GM12875 (cell line): Measurements from ENCODE around the gene ERN1.
"Not testable (repeated sequence)": the region's sequence is repeated elsewhere in the genome, so short reads cannot be mapped to it uniquely, and the experiment has no call there.

Experiments used
- H3K4me3 ChIP-seq: one replicate; pipeline ENCODE4 v1.5.1; 2011; ENCODE audit warnings: low read depth, low read length, control low read depth
- CTCF ChIP-seq: IDR thresholded peaks from 2 replicates; pipeline ENCODE4 v1.5.1; 2011; ENCODE audit warnings: low read depth, mild to moderate bottlenecking, control low read depth, inconsistent platforms, low read length, moderate library complexity, borderline replicate concordance; ENCODE audit not compliant: insufficient read depth

The ERN1 gene

DNA sequence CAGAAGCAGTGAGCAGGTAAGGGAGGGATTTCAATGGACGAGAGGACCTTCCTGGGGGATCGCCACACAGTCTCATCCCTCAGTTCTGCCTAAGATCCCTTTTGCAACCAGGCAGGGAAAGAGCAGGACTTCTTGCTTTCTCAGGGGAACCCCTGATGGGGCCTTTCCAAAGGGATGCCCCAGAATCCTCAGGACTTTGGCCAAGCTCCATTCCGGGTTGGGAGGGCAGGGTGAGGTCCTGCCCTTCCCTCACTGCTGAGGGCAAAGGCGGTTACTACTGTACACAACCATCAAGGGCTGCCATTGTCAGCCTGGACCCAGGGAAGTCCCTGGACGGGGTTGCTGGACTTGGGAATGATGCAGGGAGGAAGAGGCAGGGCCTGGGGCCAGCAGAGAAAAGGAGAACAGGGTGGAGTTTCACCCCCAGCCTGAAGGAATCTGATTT, 122.1 kb downstream of the ERN1 start:
- TF ChIP-seq CTCF, result no peak
- H3K4me3 ChIP-seq, result no peak overlapping the region

GRCh38 chr17:64007089-64007837, 122.7 kb downstream of the ERN1 start:
- H3K4me3 ChIP-seq, result not testable (repeated sequence)

DNA sequence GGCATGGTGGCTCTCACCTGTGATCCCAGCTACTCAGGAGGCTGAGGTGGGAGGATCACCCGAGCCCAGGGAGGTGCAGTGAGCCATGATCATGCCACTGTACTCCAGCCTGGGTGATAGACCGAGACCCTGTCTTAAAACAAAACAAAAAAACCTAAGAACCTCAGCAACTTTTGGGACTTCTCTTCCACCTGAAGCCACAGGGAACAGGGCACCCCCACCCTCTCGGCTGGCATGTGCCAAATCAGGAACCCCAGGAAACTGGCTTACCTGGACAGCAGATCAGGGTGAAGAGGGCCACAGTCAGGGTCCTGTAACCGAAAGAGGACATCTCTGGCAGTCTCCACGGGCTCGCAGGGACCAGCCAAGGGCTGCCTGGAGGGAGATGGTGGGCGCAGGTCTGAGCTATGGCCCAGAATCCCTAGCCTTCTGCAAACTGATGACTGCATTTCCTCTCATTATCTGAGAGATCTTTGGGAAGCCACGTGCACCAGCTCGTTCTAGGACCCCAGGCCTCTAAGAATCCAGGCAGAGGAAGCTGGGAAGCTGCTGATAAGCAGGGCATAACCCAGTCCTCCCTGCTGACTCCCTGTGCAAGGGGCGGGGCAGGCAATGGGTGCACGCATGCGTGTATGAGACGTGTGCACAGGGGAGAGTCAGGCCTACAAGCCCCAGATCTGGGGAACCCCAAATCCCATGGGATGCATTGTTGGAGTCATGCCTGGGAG, 123.4 kb downstream of the ERN1 start:
- no peak overlapping the region for H3K4me3 ChIP-seq
- no peak for TF ChIP-seq CTCF

GRCh38 chr17:64005734-64006167, 124.2 kb downstream of the ERN1 start:
- no peak overlapping the region for H3K4me3 ChIP-seq
- no peak for TF ChIP-seq CTCF

DNA sequence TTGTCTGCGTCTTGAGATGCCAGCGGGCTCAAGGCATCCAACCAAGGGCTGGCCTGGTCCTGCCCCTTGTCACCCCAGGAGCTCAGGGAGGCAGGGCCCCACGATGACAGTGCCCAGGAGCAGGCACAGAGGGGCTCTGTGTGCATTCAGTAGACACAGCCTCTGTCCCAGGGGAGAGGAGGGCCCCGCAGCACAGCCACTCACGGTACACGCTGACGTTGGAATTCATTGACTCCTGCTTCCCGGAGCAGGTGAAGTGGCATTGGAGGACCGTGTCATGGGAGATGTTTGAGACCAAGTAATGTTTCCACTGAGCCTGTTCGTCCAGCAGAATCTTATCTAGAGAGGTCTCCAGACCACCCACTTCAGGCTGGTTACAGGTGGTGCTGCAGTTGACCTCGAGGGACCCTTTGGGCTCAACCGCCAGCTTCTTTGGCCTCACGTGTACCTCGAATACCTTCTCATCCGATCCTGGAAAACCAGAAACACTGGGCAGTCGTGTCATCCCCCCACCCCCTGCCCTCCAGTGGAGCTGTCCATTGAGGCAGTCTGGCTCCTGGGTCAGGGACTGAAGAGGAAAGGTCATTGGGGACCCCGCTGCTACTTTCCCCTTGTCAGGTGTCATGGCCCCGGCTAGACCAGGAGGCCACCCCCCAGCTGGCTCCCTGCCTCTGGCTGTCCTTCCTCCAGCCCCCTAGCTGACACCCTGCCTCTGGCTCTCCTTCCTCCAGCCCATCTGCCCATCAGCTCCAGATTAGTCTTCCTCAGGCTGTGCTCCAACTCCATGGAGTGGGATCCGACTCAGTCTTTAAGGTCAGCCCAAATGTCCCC, 124.8 kb downstream of the ERN1 start:
- H3K4me3 ChIP-seq, result no peak overlapping the region
- no peak for TF ChIP-seq CTCF

- TF ChIP-seq CTCF, result no peak
- H3K4me3 ChIP-seq, result no peak overlapping the region
These were observed 125.7 kb downstream of the ERN1 start for GRCh38 chr17:64004218-64004770.

- H3K4me3 ChIP-seq, result no peak overlapping the region
- no peak for TF ChIP-seq CTCF
These were observed 126.3 kb downstream of the ERN1 start for GRCh38 chr17:64003526-64004121.
